Stimulated activated CD8-positive, alpha-beta memory T cell treated with anti-CD3 and anti-CD28 coated beads, Interleukin-4, amount 100 ng/mL, for 1 hour (primary cell): ENCODE data around the gene C2orf74.
A peak's percentile ranks its signal among the peaks of the same experiment; 100 is the strongest.
"Not testable (repeated sequence)": the region's sequence is repeated elsewhere in the genome, so short reads cannot be mapped to it uniquely, and the experiment has no call there.

Experiments used
- DNase-seq, 2 donors: peaks; one replicate each; pipeline ENCODE4 v3.0.0-alpha.2; 2020; ENCODE audit warnings: low read depth in 2 of 2, low spot score in 1 of 2

The C2orf74 gene

GRCh38 chr2:61172671-61173070, 10.7 kb downstream of the C2orf74 start:
- DNase-seq: no peak

- DNase-seq: no peak
Observed at GRCh38 chr2:61173116-61173515, 11.1 kb downstream of the C2orf74 start.

- no peak for DNase-seq
Observed at GRCh38 chr2:61175036-61175435, 13.0 kb downstream of the C2orf74 start.

GRCh38 chr2:61176755-61177726, 15.1 kb downstream of the C2orf74 start:
- DNase-seq: peak; percentile 72 to 87

- no peak for DNase-seq
Observed at GRCh38 chr2:61177727-61178549, 15.9 kb downstream of the C2orf74 start.

GRCh38 chr2:61178603-61179545, 16.9 kb downstream of the C2orf74 start:
- DNase-seq: no peak

GRCh38 chr2:61179701-61180639, 18.0 kb downstream of the C2orf74 start:
- DNase-seq: no peak

- no peak for DNase-seq
Observed at GRCh38 chr2:61180686-61181085, 18.7 kb downstream of the C2orf74 start.

GRCh38 chr2:61181382-61182058, 19.5 kb downstream of the C2orf74 start:
- DNase-seq: no peak

- no peak for DNase-seq
Observed at GRCh38 chr2:61182059-61182383, 20.0 kb downstream of the C2orf74 start.

- DNase-seq: no peak
Observed at GRCh38 chr2:61183795-61184194, 21.8 kb downstream of the C2orf74 start.

GRCh38 chr2:61184263-61184662, 22.3 kb downstream of the C2orf74 start:
- no peak for DNase-seq

GRCh38 chr2:61185231-61185728, 23.3 kb downstream of the C2orf74 start:
- DNase-seq: no peak

GRCh38 chr2:61187085-61187484, 25.1 kb downstream of the C2orf74 start:
- no peak for DNase-seq

GRCh38 chr2:61193670-61194561, 31.9 kb downstream of the C2orf74 start:
- DNase-seq: no peak

- not testable (repeated sequence) for DNase-seq
Observed at GRCh38 chr2:61194646-61195045, 32.7 kb downstream of the C2orf74 start.

GRCh38 chr2:61196671-61197070, 34.7 kb downstream of the C2orf74 start:
- no peak for DNase-seq

- no peak for DNase-seq
Observed at GRCh38 chr2:61205132-61205531, 43.1 kb downstream of the C2orf74 start.
